Epithelial cell of esophagus (primary cell): ENCODE results near the gene PTGIS.

Source experiments
- DNase-seq: peaks from one replicate; pipeline ENCODE4 v3.0.0; 2010; ENCODE audit warnings: low read depth
- H3K4me3 ChIP-seq: 2 replicates; pipeline ENCODE4 v1.5.1; 2011; ENCODE audit warnings: mild to moderate bottlenecking, low read length, control low read depth
- CTCF ChIP-seq: IDR thresholded peaks from 2 replicates; pipeline ENCODE4 v1.5.1; 2011; ENCODE audit warnings: low read depth, mild to moderate bottlenecking, low read length, control low read depth, inconsistent platforms; ENCODE audit not compliant: insufficient read depth; ENCODE audit errors: missing control alignments

Gene PTGIS

GRCh38 chr20:49587111-49587570, 19.2 kb upstream of the PTGIS start:
- TF ChIP-seq CTCF = no peak
- no peak for DNase-seq
- H3K4me3 ChIP-seq = no peak overlapping the region

- no peak for TF ChIP-seq CTCF
- H3K4me3 ChIP-seq = no peak overlapping the region
- DNase-seq = no peak
Measured at GRCh38 chr20:49585585-49586245, 17.8 kb upstream of the PTGIS start.

- H3K4me3 ChIP-seq = no peak overlapping the region
- DNase-seq = no peak
- no peak for TF ChIP-seq CTCF
Measured at GRCh38 chr20:49584418-49585382, 16.8 kb upstream of the PTGIS start.

- TF ChIP-seq CTCF = no peak
- no peak for DNase-seq
- H3K4me3 ChIP-seq = no peak overlapping the region
Measured at GRCh38 chr20:49583669-49584417, 15.9 kb upstream of the PTGIS start.

- no peak overlapping the region for H3K4me3 ChIP-seq
- TF ChIP-seq CTCF = no peak
- no peak for DNase-seq
Measured at GRCh38 chr20:49583343-49583668, 15.4 kb upstream of the PTGIS start.

GRCh38 chr20:49582413-49583334, 14.7 kb upstream of the PTGIS start:
- no peak overlapping the region for H3K4me3 ChIP-seq
- no peak for DNase-seq
- no peak for TF ChIP-seq CTCF
